Loucy (cell line): Measurements from ENCODE around the gene IRF6.

ENCODE experiments used
- H2AFZ ChIP-seq: fragments of 200-600 bp; sonication (generic); 2 replicates; pipeline ENCODE4 v1.6.0; 2016; ENCODE audit warnings: antibody characterized with exemption, mild to moderate bottlenecking, low read length, moderate library complexity
- H3F3A ChIP-seq: fragments of 200-600 bp; 2 replicates; pipeline ENCODE4 v1.6.0; 2016; ENCODE audit warnings: antibody characterized with exemption, low read depth, mild to moderate bottlenecking
- H3K27me3 ChIP-seq: fragments of 200-600 bp; sonication (generic); 2 replicates; pipeline ENCODE4 v1.6.1; 2014; ENCODE audit warnings: low read length, mild to moderate bottlenecking; ENCODE audit not compliant: insufficient read depth, poor library complexity, severe bottlenecking
- H3K36me3 ChIP-seq: fragments of 200-600 bp; sonication (generic); 2 replicates; pipeline ENCODE4 v1.6.1; 2016; ENCODE audit warnings: low read length; ENCODE audit not compliant: insufficient read depth
- H3K4me1 ChIP-seq: fragments of 200-600 bp; sonication (generic); 2 replicates; pipeline ENCODE4 v1.5.1; 2014; ENCODE audit warnings: low read length, mild to moderate bottlenecking; ENCODE audit not compliant: insufficient read depth, poor library complexity, severe bottlenecking
- H3K4me2 ChIP-seq: fragments of 200-600 bp; sonication (generic); 2 replicates; pipeline ENCODE4 v1.6.0; 2014; ENCODE audit warnings: antibody characterized with exemption, low read length, low read depth, mild to moderate bottlenecking; ENCODE audit not compliant: poor library complexity, severe bottlenecking
- H3K4me3 ChIP-seq: fragments of 200-600 bp; sonication (generic); 2 replicates; pipeline ENCODE4 v1.5.1; 2014; ENCODE audit warnings: low read length, mild to moderate bottlenecking, mixed read lengths; ENCODE audit not compliant: poor library complexity, severe bottlenecking
- H3K79me2 ChIP-seq: fragments of 200-600 bp; sonication (generic); 2 replicates; pipeline ENCODE4 v1.6.1; 2014; ENCODE audit warnings: low read length; ENCODE audit not compliant: insufficient read depth
- H3K9ac ChIP-seq: fragments of 200-600 bp; sonication (generic); 2 replicates; pipeline ENCODE4 v1.6.0; 2014; ENCODE audit warnings: mild to moderate bottlenecking, low read depth, low read length, moderate library complexity; ENCODE audit not compliant: poor library complexity, severe bottlenecking
- H3K9me2 ChIP-seq: fragments of 200-600 bp; sonication (generic); replicated peaks from 2 replicates; pipeline ENCODE4 v1.6.1; 2016; ENCODE audit warnings: low read depth, low read length, mixed read lengths
- H3K9me3 ChIP-seq: fragments of 200-600 bp; sonication (generic); 2 replicates; pipeline ENCODE4 v1.6.1; 2014; ENCODE audit warnings: mild to moderate bottlenecking, antibody characterized with exemption, low read length, low read depth; ENCODE audit not compliant: insufficient read depth
- H4K20me1 ChIP-seq: fragments of 200-600 bp; sonication (generic); 2 replicates; pipeline ENCODE4 v1.6.0; 2014; ENCODE audit warnings: antibody characterized with exemption, low read length, mild to moderate bottlenecking; ENCODE audit not compliant: insufficient read depth, poor library complexity, severe bottlenecking
- CTCF ChIP-seq: fragments of 200-600 bp; sonication (generic); conservative IDR thresholded peaks from 2 replicates; pipeline ENCODE4 v1.5.1; 2014; ENCODE audit warnings: mild to moderate bottlenecking, antibody characterized with exemption, low read length
- EZH2phosphoT487 ChIP-seq: fragments of 200-600 bp; IDR thresholded peaks from 2 replicates; pipeline ENCODE4 v1.6.1; 2018; ENCODE audit warnings: antibody characterized with exemption, mild to moderate bottlenecking, moderate library complexity, borderline replicate concordance

Gene IRF6

GRCh38 chr1:209816923-209817322 is 11.0 kb upstream of the IRF6 start:
- Histone ChIP-seq H3K9me3 (no peaks in the 10 kb centered on the region), H3K36me3 (no peaks in the 10 kb centered on the region), H3K4me3 (no peak overlapping the region), H3F3A (no peaks in the 10 kb centered on the region), H3K9ac (no peak overlapping the region), H4K20me1 (no peaks in the 10 kb centered on the region), H2AFZ (no peak overlapping the region), H3K79me2 (no peaks in the 10 kb centered on the region), H3K4me1 (no peaks in the 10 kb centered on the region), H3K9me2 (no peaks in the 10 kb centered on the region), H3K4me2 (no peak overlapping the region), H3K27me3 (no peaks in the 10 kb centered on the region)
- TF ChIP-seq EZH2phosphoT487 (no peak), CTCF (no peak)

GRCh38 chr1:209815931-209816341 is 10.0 kb upstream of the IRF6 start:
- H3F3A ChIP-seq = no peaks in the 10 kb centered on the region
- no peak overlapping the region for H3K4me3 ChIP-seq
- H4K20me1 ChIP-seq = no peaks in the 10 kb centered on the region
- no peak overlapping the region for H3K9ac ChIP-seq
- H2AFZ ChIP-seq = no peak overlapping the region
- H3K9me3 ChIP-seq = no peaks in the 10 kb centered on the region
- no peaks in the 10 kb centered on the region for H3K27me3 ChIP-seq
- no peaks in the 10 kb centered on the region for H3K36me3 ChIP-seq
- TF ChIP-seq EZH2phosphoT487 = no peak
- TF ChIP-seq CTCF = no peak
- no peaks in the 10 kb centered on the region for H3K79me2 ChIP-seq
- no peaks in the 10 kb centered on the region for H3K4me1 ChIP-seq
- no peak overlapping the region for H3K4me2 ChIP-seq
- H3K9me2 ChIP-seq = no peaks in the 10 kb centered on the region

- no peaks in the 10 kb centered on the region for H4K20me1 ChIP-seq
- no peaks in the 10 kb centered on the region for H3K9me2 ChIP-seq
- no peak overlapping the region for H2AFZ ChIP-seq
- H3K79me2 ChIP-seq = no peaks in the 10 kb centered on the region
- H3K27me3 ChIP-seq = no peaks in the 10 kb centered on the region
- no peak overlapping the region for H3K4me2 ChIP-seq
- no peak for TF ChIP-seq CTCF
- TF ChIP-seq EZH2phosphoT487 = no peak
- H3F3A ChIP-seq = no peaks in the 10 kb centered on the region
- H3K9me3 ChIP-seq = no peaks in the 10 kb centered on the region
- no peak overlapping the region for H3K9ac ChIP-seq
- no peaks in the 10 kb centered on the region for H3K36me3 ChIP-seq
- no peaks in the 10 kb centered on the region for H3K4me1 ChIP-seq
- no peak overlapping the region for H3K4me3 ChIP-seq
These were observed 9.5 kb upstream of the IRF6 start for GRCh38 chr1:209815490-209815889.
